Stimulated activated CD4-positive, alpha-beta T cell treated with anti-CD3 and anti-CD28 coated beads, Interleukin-4, amount 100 ng/mL, for 48 hours (primary cell): ENCODE measurements around the gene PTPN20.

Experiments used
- DNase-seq, 2 donors: peaks; one replicate each; pipeline ENCODE4 v3.0.0-alpha.2; 2020; ENCODE audit warnings: low read depth in 2 of 2

Gene PTPN20

DNA sequence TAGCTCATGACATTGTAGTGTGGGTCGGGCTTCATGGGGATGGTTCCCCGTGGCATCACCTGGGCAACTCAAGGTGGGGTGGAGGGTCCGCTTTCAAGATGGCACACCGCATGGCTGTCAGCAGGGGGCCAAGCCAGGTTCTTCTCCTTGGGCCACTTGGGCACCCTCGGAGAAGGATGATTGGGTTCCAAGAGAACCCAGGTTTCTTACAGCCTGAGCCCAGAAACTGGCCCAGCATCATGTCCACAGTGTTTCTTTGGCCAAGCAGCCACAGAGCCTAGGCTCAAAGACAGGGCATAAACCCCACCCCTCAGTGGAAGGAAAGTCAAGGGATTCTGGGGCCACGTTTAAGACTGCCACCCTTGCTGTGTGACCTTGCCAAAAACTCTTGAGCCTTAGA lies 110.6 kb downstream of the PTPN20 start:
- DNase-seq = no peak

DNA sequence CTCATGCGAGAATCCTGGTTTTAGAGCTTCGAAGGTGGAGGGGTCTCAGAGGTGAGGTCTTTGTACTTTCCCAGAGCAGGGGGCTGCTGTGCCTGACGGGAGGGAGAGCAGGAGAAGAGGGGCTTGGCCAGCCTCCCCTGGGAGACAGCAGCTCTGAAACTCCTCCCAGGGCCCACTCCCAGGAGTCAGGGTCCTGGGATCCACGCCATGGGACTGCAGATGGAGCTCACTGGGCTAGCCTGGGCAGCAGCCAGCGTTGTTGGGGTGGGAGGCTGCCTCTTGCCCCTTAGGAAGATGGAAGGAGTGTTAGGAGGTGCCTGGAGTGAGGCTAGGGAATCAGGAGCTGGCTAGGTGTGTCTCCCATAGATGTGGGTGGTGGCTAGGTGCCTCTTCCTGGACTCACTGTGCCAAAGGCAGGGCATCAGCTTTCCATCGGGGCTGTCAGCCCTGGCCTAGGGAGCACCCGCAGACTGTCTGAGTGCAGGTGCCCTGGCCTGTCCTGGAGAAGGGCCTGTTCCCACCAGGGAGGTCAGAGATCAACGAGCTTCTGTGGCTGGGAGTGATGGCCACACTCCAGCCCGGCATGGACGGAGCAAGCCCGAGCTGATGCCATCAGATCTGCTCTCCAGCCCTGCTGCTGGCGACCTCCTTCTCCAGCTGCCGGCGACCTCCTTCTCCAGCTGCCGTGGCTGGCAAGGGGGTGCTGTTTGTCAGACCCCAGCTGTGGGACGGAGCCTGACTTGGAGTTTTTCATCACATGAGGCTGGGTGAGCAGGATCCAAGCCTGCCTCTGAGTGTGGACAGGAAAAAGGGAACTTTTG lies 111.3 kb downstream of the PTPN20 start:
- DNase-seq = no peak

DNA sequence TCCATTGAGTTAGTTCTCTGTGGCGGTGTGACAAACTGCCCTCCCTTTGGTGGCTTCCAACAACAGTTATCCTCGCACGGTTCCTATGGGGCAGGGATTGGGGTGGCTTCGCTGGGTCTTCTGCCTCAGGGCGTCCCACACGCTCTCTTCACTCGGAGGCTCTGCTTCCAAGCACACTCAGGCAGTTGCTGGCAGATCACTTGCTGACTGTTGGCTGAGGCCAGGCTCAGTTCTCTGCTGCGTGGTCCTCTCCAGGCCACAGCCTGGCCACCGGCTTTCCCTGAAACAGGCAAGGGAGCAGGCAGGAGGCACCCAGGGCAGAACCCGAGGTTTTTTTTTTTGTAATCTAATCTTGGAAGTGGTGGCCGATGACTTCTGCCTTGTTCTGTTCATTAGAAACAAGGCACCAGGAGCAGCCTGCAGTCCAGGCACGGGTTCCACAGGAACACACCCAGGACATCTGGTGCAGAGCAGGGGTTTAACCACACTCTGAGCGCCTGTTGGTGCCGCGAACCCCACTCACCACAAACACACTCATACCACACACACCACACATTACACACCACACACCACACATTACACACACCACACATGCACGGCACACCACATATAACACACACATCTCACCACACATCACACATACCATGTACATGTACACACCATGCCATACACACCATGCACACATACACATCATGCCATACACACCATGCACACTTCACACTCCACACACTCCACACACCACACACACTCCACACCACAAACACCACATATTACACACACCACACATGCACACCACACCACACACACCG lies 112.2 kb downstream of the PTPN20 start:
- DNase-seq = no peak

- DNase-seq = no peak
Measured at GRCh38 chr10:47024046-47024322, 112.8 kb downstream of the PTPN20 start.

- DNase-seq = peak; percentile 47 to 60
Measured at GRCh38 chr10:47024399-47025252, 113.4 kb downstream of the PTPN20 start.

- DNase-seq = no peak
Measured at GRCh38 chr10:47025253-47025539, 114.0 kb downstream of the PTPN20 start.

GRCh38 chr10:47025540-47026300 lies 114.5 kb downstream of the PTPN20 start:
- DNase-seq = no peak

GRCh38 chr10:47026301-47027107 lies 115.3 kb downstream of the PTPN20 start:
- DNase-seq = no peak

DNA sequence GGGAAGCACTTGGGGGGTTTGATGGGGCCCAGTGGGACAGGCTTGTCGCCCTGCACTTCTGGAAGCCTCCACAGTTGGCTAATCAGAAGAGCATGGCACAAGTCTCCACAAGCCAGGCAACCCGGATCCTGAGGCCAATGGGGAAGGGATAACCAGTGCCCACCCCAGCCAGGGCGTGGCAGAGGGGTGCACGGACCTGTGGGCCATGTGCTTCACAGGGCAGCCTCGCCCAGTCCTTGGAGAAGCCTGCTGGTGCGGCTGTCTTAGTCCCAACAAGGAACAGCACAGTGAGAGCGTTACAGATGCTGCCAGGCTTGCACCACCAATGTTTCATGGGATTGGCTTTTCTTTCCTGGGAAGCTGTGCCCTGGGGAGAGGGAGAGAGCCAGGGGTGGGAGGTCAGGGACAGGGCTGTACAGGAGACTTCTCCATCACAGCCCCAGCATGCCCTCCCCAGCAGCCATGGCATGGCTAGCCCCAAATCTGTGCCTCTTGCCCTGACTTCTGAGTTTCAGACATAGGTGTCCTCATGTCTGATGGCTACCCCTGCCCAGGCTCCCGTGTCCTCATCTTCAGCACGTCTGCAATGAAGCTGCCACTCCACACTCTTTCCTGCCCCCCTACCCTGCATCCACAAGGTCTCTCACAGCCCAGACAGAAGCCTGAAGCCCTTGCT lies 116.0 kb downstream of the PTPN20 start:
- DNase-seq = no peak

- no peak for DNase-seq
Measured at GRCh38 chr10:47027784-47028260, 116.6 kb downstream of the PTPN20 start.

DNA sequence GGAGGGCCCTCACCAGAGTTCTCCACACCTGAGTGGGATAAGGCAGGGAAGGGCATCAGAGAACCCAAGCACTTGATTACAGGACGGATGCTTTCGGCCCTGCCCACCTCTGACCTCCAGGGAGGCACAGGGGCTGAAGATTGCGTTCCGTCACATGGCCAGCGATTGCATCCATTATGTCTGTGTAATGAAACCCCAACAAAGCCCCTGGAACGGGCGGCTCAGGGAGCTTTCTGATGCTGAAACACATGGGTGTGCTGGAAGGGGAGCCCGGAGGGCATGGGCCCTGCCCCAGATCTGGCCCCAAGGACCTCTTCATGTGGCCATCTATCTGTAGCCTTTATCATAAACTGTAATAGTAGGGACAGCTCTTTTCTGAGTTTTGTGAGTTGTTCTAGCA lies 117.2 kb downstream of the PTPN20 start:
- no peak for DNase-seq

DNA sequence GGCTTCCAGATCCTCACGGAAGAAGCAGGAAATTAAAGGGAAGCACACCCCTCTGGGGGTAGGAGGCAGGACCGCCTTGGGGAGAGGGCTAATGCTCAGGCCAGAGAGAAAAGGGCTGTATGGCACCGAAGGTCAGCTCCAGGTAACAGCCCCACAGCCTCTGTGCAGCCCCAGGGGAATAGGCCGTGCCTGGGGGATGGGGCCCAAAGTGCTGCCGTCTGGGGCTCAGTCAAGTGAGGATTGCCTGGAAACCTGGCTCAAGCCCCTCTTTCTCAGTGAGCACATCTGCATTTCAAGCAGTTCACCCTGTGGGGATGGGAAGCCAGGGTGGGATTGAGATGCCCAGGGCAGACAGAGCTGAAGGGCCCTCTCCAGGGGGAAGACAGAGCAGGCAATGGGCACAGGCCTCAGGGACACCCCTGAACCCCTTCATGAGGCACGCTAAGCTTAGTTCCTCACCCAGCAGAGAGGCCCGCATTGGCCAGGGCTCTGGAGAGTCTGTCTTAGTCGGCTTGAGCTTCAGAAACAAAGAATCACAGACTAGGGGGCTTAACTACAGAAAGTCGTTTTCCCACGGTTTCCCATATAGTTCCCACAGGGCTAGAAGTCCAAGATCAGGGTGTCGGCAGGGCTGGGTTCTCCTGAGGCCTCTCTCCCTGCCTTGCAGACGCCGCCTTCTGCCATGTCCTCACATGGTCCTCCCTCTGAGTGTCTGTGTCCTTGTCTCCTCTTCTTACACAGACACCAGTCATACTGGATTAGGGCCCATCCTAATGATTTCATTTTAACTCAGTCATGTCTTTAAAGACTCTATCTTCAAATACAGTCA lies 118.2 kb downstream of the PTPN20 start:
- no peak for DNase-seq

DNA sequence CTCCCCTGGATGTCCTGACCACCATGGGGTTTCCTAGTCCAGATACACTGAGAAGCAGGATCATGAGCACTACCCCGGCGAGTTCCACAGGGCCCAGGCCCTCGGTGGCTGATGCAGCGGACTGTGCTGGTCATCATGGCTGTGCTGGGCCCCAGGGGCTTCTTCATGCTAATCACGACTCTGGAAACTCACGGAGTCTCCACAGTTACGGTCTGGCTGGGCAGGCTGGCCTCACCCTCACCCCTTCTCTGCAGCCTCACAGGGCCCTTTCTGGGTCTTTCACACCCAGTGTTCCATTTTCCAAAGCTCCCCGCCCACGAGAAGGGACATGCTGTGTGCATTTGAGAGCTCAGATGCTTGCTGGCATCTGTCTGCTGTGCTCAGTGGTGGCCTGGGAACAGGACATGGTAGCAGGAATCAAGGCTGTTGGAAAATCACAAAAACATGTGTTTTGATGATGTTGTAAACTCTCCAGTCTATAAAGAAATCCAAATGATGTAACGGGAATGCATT lies 119.0 kb downstream of the PTPN20 start:
- DNase-seq = no peak

GRCh38 chr10:47031211-47031900 lies 120.1 kb downstream of the PTPN20 start:
- no peak for DNase-seq

DNA sequence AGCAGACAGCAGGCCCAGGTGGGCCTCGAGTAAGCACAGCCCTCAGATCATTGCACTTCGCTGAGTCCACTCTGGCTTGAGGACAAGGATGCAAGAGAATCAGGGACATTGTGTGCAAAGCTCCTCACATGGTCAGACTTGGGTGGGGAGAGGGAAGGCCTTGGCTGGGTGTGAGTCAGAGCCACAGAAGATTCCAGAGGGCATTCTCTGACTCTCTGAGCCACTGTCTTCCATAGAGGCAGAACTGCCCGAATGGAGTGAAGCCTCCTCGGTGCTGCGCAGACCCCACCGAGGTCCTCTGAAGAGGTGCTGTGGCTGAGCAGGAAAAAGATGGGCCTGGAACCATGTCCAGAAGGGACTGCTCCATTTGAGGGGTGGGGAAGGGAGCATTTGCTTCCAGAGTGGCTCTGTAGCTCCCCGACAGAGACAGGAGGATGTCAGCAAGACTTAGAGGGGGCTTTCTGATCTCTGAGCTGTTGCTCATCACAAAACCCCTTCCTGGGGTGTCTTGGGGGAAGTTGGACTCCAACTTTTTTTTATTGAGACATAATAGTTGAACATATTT lies 120.8 kb downstream of the PTPN20 start:
- DNase-seq = no peak

GRCh38 chr10:47033081-47033480 lies 121.9 kb downstream of the PTPN20 start:
- no peak for DNase-seq

DNA sequence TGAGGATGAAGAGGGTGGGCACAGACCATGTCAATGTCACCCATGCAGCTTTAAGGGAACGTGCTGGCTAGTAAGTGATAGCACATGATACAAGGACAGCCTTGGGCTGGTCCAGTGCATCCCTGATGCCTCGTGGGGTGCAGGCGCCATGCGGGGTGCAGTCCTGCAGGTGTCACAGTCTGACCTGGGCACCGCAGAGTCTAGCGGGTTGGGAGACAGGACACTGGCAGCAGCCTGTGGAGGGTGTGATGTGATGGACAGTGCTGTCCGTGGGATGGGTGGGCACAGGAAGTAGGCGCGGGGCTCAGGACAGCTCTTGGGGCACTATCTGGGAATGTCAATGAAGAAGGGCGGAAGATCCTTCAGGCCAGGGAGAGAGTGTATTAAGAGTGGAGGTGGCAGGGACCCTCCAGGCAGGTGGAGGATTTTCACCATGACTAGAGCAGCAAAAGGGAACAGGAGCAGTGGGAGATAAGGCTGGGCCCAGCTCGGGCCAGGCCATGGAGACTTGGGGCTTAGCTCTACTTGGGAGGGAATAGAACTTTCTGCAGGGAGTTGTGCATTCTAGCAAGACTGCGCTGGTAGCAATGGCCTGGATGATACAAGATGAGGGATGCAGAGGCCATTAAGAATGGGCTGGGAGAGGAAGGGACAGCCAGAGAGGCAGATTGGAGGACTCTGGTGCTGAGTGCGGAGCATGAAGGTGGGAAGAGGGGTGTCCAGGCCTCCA lies 122.5 kb downstream of the PTPN20 start:
- DNase-seq = no peak
